IPS DF 19.7 (cell line): Measurements from ENCODE around the gene PLD3.
A peak's percentile ranks its signal among the peaks of the same experiment; 100 is the strongest.

Source experiments
- DNase-seq: peaks from one replicate; pipeline ENCODE4 v3.0.0-alpha.2; 2013; ENCODE audit warnings: low read depth, low spot score

The PLD3 gene

GRCh38 chr19:40413291-40413845 is 64.9 kb downstream of the PLD3 start, which contains the start of gene PRX:
PRX (minus strand) TSS chr19:40413378; CDS start chr19:40407932, 5,446 bp downstream.
- DNase-seq = no peak

- no peak for DNase-seq
Measured at GRCh38 chr19:40414542-40415535, 66.3 kb downstream of the PLD3 start.

GRCh38 chr19:40415768-40416167 is 67.3 kb downstream of the PLD3 start:
- DNase-seq = no peak

GRCh38 chr19:40416918-40417642 is 68.6 kb downstream of the PLD3 start:
- no peak for DNase-seq

- DNase-seq = no peak
Measured at GRCh38 chr19:40417643-40417981, 69.1 kb downstream of the PLD3 start.

- DNase-seq = no peak
Measured at GRCh38 chr19:40418040-40418439, 69.5 kb downstream of the PLD3 start.

- no peak for DNase-seq
Measured at GRCh38 chr19:40419066-40419612, 70.6 kb downstream of the PLD3 start.

GRCh38 chr19:40419780-40420179 is 71.3 kb downstream of the PLD3 start:
- DNase-seq = no peak

GRCh38 chr19:40420451-40420765 is 71.9 kb downstream of the PLD3 start:
- DNase-seq = no peak

- no peak for DNase-seq
Measured at GRCh38 chr19:40420766-40421765, 72.6 kb downstream of the PLD3 start.

GRCh38 chr19:40421993-40422747 is 73.7 kb downstream of the PLD3 start:
- DNase-seq = no peak

GRCh38 chr19:40422748-40423566 is 74.5 kb downstream of the PLD3 start:
- DNase-seq = no peak

GRCh38 chr19:40423938-40424337 is 75.4 kb downstream of the PLD3 start:
- no peak for DNase-seq

- DNase-seq = no peak
Measured at GRCh38 chr19:40424637-40425449, 76.3 kb downstream of the PLD3 start.

- peak; percentile 97 for DNase-seq
Measured at GRCh38 chr19:40425450-40426287, 77.2 kb downstream of the PLD3 start, which contains the start of gene SERTAD1. SERTAD1 (minus strand) TSS chr19:40425992; CDS start chr19:40423546, 2,446 bp downstream.
